ENCODE measurements around the gene OR2V2.

OR2V2 gene

GRCh38 chr5:181190711-181191525 lies 43.5 kb downstream of the OR2V2 start:
- DNase-seq (ENCODE audit: low read depth in 2 of 2): no peak

GRCh38 chr5:181191526-181192336 lies 44.3 kb downstream of the OR2V2 start:
- DNase-seq (ENCODE audit: low read depth in 2 of 2): peak; percentile 88 to 95

GRCh38 chr5:181192337-181193046 lies 45.1 kb downstream of the OR2V2 start:
- DNase-seq (ENCODE audit: low read depth in 2 of 2): no peak

GRCh38 chr5:181193656-181194055 lies 46.3 kb downstream of the OR2V2 start:
- no peak for DNase-seq (ENCODE audit: low read depth in 2 of 2)

GRCh38 chr5:181194489-181195248 lies 47.3 kb downstream of the OR2V2 start:
- no peak for DNase-seq (ENCODE audit: low read depth in 2 of 2)

GRCh38 chr5:181195249-181195761 lies 47.9 kb downstream of the OR2V2 start:
- DNase-seq (ENCODE audit: low read depth in 2 of 2): no peak

- no peak for DNase-seq (ENCODE audit: low read depth in 2 of 2)
These were observed 50.1 kb downstream of the OR2V2 start for GRCh38 chr5:181197326-181197951.

- DNase-seq (ENCODE audit: low read depth in 2 of 2): no peak
These were observed 50.8 kb downstream of the OR2V2 start for GRCh38 chr5:181198106-181198685.

GRCh38 chr5:181198905-181199519 lies 51.6 kb downstream of the OR2V2 start:
- DNase-seq (ENCODE audit: low read depth in 2 of 2): no peak

- no peak for DNase-seq (ENCODE audit: low read depth in 2 of 2)
These were observed 52.7 kb downstream of the OR2V2 start for GRCh38 chr5:181199881-181200638.

GRCh38 chr5:181200816-181201215 lies 53.4 kb downstream of the OR2V2 start:
- no peak for DNase-seq (ENCODE audit: low read depth in 2 of 2)

GRCh38 chr5:181203093-181203711 lies 55.8 kb downstream of the OR2V2 start:
- DNase-seq (ENCODE audit: low read depth in 2 of 2): no peak

- DNase-seq (ENCODE audit: low read depth in 2 of 2): no peak
These were observed 56.4 kb downstream of the OR2V2 start for GRCh38 chr5:181203777-181204112.

GRCh38 chr5:181204113-181204825 lies 56.9 kb downstream of the OR2V2 start:
- no peak for DNase-seq (ENCODE audit: low read depth in 2 of 2)

- no peak for DNase-seq (ENCODE audit: low read depth in 2 of 2)
These were observed 57.7 kb downstream of the OR2V2 start, which contains the start of gene TRIM7 for GRCh38 chr5:181204826-181205760. TRIM7 (minus strand) TSS chr5:181205196; CDS start chr5:181205110, 86 bp downstream.

- no peak for DNase-seq (ENCODE audit: low read depth in 2 of 2)
These were observed 58.6 kb downstream of the OR2V2 start for GRCh38 chr5:181205761-181206649.

Data from stimulated activated CD4-positive, alpha-beta T cell treated with anti-CD3 and anti-CD28 coated beads, Interleukin-1b, Interleukin-23, amount 100 ng/mL, for 1 hour (primary cell).